H7 (cell line): ENCODE data around the gene DCC. TPM values are rescaled to one million over a fixed set of nuclear protein-coding genes. Genes with fewer than 3 reads are reported as not detected.

Source experiments
- DNase-seq: peaks from one replicate; pipeline ENCODE4 v3.0.0; 2012
- H3K27me3 ChIP-seq: 2 replicates; pipeline ENCODE4 v1.6.0; 2011; ENCODE audit warnings: mild to moderate bottlenecking, low read length; ENCODE audit not compliant: control insufficient read depth, insufficient read depth
- H3K36me3 ChIP-seq: replicated peaks from 2 replicates; pipeline ENCODE4 v1.5.1; 2011; ENCODE audit warnings: low read length; ENCODE audit not compliant: control insufficient read depth, insufficient read depth
- H3K4me3 ChIP-seq: 2 replicates; pipeline ENCODE4 v1.5.1; 2011; ENCODE audit warnings: low read depth, mild to moderate bottlenecking, control low read depth, low read length, moderate library complexity; ENCODE audit not compliant: insufficient read depth
- total RNA-seq: library from RNA; depleted of rRNA; stranded (reverse); fragments of >200 nt; shearing (Covaris generic); gene quantifications from 2 replicates; pipeline ENCODE4 v1.2.3, GENCODE V29; 2014

Gene DCC
- total RNA-seq, 1 experiment from 2014 or later = 1.3 TPM

DNA sequence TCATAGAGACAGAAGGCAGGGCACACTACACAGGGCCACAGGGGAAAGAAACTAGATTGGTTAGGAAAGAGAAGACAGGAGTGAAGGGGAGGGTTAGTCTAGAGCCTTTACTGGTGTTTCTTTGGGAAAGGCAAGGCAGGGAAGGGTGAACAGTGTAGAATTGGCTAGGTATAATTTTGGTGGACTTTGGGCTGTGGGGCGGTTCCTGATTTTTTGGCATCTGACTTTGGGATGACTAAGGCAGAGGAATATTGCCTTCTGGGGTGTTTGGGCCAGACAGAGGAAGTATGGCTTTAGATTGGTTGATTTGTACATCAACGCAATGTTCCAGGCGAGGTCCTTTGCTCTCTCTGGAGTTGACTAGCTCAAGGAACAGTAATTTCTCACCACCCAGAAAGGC is 534.8 kb downstream of the DCC start:
- no peaks in the 10 kb centered on the region for H3K36me3 ChIP-seq
- H3K27me3 ChIP-seq = no peaks in the 10 kb centered on the region
- DNase-seq = no peak
- no peak overlapping the region for H3K4me3 ChIP-seq

DNA sequence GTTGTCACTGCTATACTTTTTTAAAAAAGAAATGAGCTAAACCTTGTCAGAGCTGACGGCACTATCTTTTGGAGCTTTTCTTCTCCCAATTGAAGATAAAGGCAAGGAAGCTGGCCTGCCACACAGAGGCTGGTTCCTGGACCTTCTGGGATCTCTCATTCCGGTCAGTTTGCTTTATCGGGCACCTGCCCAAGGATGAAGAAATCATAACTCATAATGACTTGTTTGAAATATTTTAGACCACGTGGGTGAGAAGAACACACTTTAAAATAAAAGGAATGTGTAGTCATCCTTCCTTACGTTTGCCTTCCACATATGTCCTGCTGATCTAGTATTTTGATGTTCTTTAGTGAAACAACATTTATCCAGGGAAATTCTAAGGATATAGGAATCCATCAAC is 535.7 kb downstream of the DCC start:
- no peak for DNase-seq
- Histone ChIP-seq H3K4me3 (no peak overlapping the region), H3K27me3 (no peaks in the 10 kb centered on the region), H3K36me3 (no peaks in the 10 kb centered on the region)

DNA sequence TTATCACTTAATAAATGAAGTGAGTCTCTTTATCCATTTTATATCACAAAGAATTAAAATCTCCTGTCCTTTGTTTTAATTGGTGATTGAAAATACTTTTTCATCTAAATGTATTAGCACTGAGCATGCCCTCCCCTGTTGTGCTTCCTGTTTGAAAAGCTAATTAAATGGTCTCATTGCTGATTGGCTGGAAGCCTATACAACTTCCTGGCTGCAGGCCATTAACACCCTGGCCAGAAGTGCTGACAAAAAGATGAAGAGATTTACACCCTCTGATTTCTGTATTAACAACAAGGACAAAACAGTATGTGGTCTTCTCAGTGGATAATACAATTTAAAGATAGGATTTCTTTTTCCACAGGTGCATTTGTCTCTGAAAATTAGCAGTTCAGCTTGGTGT is 548.0 kb downstream of the DCC start:
- H3K4me3 ChIP-seq = no peak overlapping the region
- no peak for DNase-seq
- H3K27me3 ChIP-seq = no peaks in the 10 kb centered on the region
- no peaks in the 10 kb centered on the region for H3K36me3 ChIP-seq

DNA sequence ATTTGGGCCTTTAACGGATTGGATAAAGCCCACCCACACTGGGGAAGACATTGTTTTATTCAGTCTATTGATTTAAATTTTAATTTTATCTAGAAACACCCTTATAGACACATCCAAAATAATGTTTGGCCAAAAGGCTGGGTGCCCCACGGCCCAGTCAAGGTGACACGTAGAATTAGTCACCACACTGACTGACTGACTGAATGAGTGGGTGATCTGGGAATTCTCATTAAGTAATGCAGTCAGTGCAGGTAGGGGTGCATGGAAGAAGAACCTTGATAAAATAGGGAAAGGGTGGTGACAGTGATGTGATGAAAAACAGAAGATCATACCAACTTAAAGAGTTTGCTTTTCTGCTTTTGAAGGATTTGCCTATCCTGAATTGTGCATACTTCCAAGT is 554.8 kb downstream of the DCC start:
- DNase-seq = no peak
- Histone ChIP-seq H3K4me3 (no peak overlapping the region), H3K27me3 (no peaks in the 10 kb centered on the region), H3K36me3 (no peaks in the 10 kb centered on the region)

DNA sequence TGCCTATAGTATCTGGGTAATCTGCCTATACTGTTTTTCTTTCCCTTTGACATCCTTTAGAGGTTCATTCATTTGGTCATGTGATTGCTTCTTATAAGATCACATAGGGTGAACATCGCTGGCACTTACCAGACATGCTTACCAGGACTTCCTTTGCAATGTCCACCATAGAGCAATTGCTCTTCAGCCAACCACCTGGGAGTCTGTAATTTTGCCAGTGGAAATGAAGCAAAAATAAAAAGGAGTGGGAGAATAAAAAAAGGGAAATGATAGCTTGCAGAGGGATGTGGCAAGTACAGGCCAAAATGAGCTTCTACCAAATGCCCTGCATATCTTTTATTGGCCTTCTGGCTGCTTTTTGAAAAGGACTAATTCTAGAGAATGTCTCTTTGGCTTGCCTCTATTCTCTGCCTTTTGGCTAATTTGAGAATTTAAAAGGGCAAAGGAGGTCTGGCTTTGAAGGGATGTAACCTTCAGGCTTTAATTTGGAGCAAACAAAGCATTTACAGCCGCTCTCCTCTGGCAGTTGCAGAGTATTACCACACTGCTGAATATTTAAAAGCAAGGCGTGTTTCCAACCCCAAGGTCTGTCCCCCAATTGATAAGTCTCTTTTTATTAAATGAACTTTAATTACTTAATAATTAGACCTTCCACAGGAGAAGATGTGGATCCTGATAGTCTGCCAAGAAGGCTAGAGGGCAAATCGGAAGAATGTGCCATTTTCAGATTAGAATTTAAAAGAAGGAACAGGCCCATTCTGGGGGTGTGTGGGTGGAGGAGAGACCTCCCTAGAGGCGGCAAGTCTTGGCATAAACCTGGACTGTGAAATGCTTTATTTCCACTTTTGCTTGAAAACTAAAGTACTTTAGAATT is 557.9 kb downstream of the DCC start:
- no peak for DNase-seq
- no peaks in the 10 kb centered on the region for H3K27me3 ChIP-seq
- no peak overlapping the region for H3K4me3 ChIP-seq
- no peaks in the 10 kb centered on the region for H3K36me3 ChIP-seq

DNA sequence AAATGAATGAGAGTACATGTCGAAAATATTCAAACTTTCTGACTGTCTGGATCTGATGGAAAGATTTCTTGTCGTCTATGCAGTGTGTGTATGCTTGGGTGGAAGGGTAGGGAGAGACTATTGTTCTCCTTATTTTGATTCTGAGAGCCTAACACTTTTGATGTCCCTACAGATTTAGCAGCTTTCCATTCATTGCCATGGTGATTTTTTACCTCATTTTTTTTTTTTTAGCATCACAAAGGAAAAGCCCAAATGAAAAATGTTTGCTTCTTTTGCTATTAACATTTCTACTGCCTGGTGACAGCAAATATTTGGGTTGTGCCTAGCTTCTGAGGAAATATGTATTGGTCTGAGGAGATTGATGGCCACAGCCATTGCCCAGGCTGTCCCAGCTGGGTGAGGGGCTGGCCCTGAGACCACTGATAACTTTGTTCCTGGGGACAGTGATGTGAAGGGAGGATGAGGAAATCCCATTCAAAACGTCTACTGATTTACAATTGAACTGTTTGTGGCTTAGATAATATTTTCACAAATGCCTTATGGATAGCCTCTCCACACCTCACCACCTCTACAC is 558.6 kb downstream of the DCC start:
- DNase-seq = no peak
- H3K27me3 ChIP-seq = no peaks in the 10 kb centered on the region
- H3K36me3 ChIP-seq = no peaks in the 10 kb centered on the region

DNA sequence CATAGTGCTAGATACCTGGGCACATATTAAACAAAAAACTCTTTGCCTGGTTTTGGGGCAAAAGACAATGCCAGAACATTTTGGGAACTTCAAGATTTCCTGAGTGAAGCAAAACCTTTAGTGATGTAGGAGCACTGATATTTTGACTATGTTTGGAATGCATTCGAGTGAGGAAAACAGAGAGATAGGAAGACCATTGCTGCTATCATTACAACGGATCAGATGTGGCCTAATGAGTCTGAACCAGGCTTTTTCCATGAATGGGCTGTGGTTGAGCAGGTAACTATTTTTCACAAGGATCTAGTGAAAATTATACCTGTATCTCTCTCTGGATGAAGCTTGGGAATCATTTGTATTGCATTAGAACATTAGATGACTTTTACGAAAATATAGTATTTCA is 562.2 kb downstream of the DCC start:
- DNase-seq = no peak
- no peaks in the 10 kb centered on the region for H3K27me3 ChIP-seq
- no peaks in the 10 kb centered on the region for H3K36me3 ChIP-seq
- no peak overlapping the region for H3K4me3 ChIP-seq

More for the DNA sequence above, 558.6 kb downstream of the DCC start:
- no peak overlapping the region for H3K4me3 ChIP-seq

DNA sequence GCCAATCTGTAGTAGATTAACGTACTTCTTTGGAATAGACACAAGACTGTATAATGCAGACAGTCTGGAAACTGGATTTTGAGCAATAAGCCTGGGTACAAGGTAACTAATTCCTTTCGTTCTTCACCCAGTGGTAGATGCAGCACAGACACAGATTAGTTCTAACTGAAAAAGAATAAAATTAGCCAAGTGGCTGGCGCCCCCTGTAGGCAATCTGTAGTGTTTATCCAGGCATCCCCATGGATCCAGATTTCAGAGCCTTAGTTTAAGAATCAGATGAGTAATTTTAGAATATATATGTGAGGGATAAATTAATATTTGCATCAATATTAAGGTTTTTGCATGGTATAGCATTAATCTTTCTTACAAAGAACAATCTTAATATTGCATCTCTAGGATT is 563.9 kb downstream of the DCC start:
- peak; percentile 9 for DNase-seq
- H3K27me3 ChIP-seq = no peaks in the 10 kb centered on the region
- no peaks in the 10 kb centered on the region for H3K36me3 ChIP-seq
- H3K4me3 ChIP-seq = no peak overlapping the region

DNA sequence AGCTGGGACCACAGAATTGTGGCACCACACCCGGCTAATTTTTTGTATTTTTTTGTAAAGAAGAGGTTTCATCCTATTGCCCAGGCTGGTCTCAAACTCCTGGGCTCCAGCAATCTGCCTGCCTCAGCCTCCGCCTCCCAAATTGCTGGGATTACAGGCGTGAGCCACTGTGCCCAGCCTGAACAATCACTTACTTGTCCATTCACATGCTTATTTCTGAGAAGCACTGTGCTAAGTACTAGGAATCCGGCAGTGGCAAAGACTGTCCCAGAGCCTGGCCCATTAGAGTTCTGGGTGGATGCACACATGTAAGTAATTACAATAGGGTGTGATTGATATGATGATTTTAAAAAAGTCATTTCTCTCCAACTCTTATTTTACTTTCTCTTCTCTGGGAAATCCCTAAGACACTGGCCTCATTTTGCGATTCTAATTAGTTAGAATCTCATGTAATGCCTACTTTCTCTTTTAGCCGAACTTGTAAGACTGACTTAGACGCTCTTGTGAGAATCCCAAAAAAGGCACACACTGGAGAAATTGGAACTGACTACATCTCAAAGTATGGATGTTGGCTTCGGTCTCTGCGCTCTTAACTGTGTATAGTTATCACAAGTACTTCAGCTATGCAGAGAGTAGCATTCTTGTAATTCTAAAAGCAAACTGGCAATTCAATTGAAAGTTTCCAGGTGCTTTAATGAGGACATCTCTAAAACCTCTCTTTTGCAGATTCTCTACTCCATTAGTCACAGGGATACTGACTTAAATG is 567.7 kb downstream of the DCC start:
- H3K4me3 ChIP-seq = no peak overlapping the region
- no peak for DNase-seq
- no peaks in the 10 kb centered on the region for H3K36me3 ChIP-seq
- H3K27me3 ChIP-seq = no peaks in the 10 kb centered on the region

DNA sequence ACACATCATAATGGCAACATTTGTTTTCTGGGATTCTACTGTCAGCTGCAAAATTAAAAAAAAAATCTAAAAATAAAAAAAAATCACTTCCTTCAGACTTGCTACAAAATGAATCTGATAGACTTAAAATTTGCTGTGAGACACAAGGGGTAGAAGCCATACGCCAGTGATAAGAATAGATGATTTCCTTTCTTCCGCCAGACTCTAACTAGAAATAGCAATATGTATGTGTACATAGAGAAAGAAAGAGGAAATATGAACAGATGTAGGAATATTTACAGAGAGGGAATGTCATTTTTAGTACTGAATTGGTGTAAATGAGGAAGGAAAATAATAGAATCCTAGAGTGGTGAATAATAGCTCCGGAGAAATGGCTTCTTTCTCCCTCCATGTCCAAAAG is 574.2 kb downstream of the DCC start:
- Histone ChIP-seq H3K36me3 (no peaks in the 10 kb centered on the region), H3K4me3 (no peak overlapping the region), H3K27me3 (no peaks in the 10 kb centered on the region)
- DNase-seq = no peak

DNA sequence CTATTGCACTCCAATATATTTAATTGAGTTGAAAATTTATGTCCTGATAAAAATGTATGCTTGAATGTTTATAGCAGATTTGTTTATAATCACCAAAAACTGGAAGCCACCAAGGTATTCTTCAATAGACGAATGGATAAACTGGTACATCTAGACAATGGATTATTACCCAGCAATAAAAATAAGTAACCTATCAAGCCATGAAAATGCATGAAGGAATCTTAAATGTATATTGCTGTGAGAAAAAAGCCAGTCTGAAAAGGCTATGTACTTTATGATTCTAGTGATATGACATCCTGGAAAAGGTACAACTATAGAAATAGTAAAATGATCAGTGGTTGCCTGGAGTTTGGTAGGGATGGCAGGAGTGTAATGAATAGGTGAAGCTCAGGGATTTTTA is 580.7 kb downstream of the DCC start:
- no peak for DNase-seq
- no peaks in the 10 kb centered on the region for H3K36me3 ChIP-seq
- H3K27me3 ChIP-seq = no peaks in the 10 kb centered on the region
- no peak overlapping the region for H3K4me3 ChIP-seq

DNA sequence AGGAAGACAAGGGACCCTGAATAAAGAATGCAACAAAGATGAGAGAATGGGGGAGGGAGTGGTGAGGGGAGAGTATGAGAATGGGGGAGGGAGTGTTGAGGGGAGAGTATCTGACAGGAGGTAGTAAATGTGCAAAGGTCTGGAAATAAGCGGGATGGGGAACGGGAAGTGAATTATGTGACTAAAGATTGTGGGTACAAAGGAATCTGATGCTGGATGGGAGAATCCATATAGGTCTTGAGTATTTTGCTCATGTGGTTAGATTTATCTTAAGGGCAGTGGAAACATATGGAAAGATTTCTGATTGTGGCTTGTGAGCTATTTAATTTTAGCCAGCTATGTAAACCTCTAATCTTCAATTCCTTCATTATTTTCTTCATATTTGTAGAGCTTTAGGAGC is 593.4 kb downstream of the DCC start:
- no peaks in the 10 kb centered on the region for H3K27me3 ChIP-seq
- H3K36me3 ChIP-seq = no peaks in the 10 kb centered on the region
- DNase-seq = no peak
- no peak overlapping the region for H3K4me3 ChIP-seq

DNA sequence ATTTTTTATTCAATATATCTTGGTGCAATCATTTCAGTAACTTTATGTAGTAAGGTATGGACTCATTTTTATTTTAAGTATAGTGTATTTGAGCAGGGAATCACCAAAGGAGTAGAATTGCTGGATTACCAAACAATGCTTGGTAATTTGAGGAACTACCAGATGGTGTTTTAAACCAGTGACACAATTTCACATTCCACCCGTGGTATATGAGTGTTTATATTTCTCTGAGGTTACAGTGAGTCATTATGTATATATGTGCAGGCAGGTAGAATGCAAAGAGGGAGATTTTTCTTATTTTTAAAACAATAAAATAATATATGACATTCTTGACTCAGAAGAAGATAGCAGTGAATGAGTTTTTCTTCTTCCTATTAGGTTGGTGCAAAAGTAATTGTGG is 596.9 kb downstream of the DCC start:
- no peak overlapping the region for H3K4me3 ChIP-seq
- no peak for DNase-seq
- no peaks in the 10 kb centered on the region for H3K36me3 ChIP-seq
- no peaks in the 10 kb centered on the region for H3K27me3 ChIP-seq

DNA sequence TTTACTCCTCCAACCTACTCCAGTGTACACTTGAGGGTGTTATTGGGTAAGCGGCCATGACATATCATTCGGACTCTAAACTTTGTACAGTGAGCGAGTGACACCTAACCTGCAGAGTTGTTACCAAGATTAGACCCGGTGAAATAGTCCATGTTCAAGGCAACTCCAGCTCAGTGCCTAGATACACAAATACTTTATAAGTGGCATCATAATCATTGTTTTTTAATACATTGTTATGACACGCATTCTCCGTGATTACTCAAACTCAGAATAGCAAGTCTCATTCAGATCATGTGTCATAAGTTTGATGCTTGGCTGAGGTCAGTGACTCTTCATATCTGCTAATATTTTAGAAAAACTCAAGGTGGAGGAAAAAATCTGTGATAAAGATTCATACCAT is 597.8 kb downstream of the DCC start:
- no peaks in the 10 kb centered on the region for H3K27me3 ChIP-seq
- no peak overlapping the region for H3K4me3 ChIP-seq
- no peaks in the 10 kb centered on the region for H3K36me3 ChIP-seq
- no peak for DNase-seq

DNA sequence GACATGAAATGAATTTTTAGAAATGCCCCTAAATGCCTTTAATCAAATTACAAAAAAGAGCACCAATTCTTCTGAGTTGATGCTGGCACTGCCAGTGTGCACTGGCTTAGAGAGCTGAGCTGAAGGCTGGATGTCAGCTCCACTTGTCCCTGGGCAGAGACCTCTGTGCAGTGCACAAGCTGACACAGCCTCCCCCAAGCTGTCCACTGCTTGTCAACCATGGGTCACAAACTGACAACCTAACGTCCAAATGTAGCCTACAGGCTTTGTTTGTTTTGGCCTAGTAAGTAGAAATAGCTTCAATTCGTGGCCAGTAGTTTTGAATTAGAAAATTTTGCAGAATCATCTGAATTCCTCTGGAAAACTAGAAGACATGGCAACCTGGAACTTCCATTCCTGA is 605.6 kb downstream of the DCC start:
- no peak for DNase-seq
- H3K36me3 ChIP-seq = no peaks in the 10 kb centered on the region
- no peaks in the 10 kb centered on the region for H3K27me3 ChIP-seq
- H3K4me3 ChIP-seq = no peak overlapping the region
